Activated CD4-positive, alpha-beta T cell treated with anti-CD3 and anti-CD28 coated beads, Interleukin-2, amount 10 ng/mL, durations not matched to agents 24 days and 14 days (primary cell): ENCODE measurements around the gene ACOT9. TPM values are rescaled to one million over a fixed set of nuclear protein-coding genes. Genes with fewer than 3 reads are reported as not detected.
"Not testable (repeated sequence)": the region's sequence is repeated elsewhere in the genome, so short reads cannot be mapped to it uniquely, and the experiment has no call there.

ENCODE experiments used
- DNase-seq: peaks from one replicate; pipeline ENCODE4 v3.0.0; 2022
- H3K27ac Mint-ChIP-seq: one replicate; pipeline ENCODE4 v1.8.0; 2022; ENCODE audit warnings: mild to moderate bottlenecking, mixed read lengths
- H3K27me3 Mint-ChIP-seq: one replicate; pipeline ENCODE4 v1.8.0; 2022; ENCODE audit warnings: mixed read lengths
- H3K36me3 Mint-ChIP-seq: one replicate; pipeline ENCODE4 v1.8.0; 2022; ENCODE audit warnings: low read depth, mild to moderate bottlenecking, mixed read lengths
- H3K4me1 Mint-ChIP-seq: one replicate; pipeline ENCODE4 v1.8.0; 2021; ENCODE audit warnings: mixed read lengths
- H3K4me3 Mint-ChIP-seq: one replicate; pipeline ENCODE4 v1.8.0; 2022; ENCODE audit warnings: mild to moderate bottlenecking, moderate library complexity, mixed read lengths
- H3K9me3 Mint-ChIP-seq: one replicate; pipeline ENCODE4 v1.8.0; 2021; ENCODE audit warnings: mixed read lengths
- intact Hi-C: fragments of 100-400 bp; cut with micrococcal nuclease; formaldehyde crosslinking; loops from one replicate; pipeline ENCODE4 v1.15.1; 2023
- total RNA-seq: library from RNA; stranded (reverse); gene quantifications from 2 replicates; pipeline ENCODE4 v1.2.3, GENCODE V29; 2022

ACOT9 gene
- total RNA-seq, 1 donor from 2014 or later, result 54.6 TPM

DNA sequence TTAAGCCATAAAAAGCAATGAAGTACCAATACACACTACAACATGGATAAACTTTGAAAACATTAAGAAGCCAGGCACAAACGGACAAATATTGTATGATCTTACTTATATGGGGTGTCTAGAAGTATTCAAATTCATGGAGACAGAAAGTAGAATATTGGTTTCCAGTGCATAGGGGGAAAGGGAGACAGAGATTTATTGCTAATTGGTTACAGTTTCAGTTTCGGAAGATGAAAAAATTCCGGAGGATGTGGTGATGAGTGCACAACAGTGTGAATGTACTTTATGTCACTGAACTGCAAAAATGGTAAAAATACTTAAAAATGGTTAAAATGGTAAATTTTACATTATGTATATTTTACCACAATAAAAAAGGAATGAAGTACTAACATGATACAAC is 80.9 kb downstream of the ACOT9 start:
- no peaks in the 10 kb centered on the region for H3K36me3 Mint-ChIP-seq
- no peaks in the 10 kb centered on the region for H3K9me3 Mint-ChIP-seq
- DNase-seq, result peak; percentile 63
- intact Hi-C loops, result loop anchor here (1.0 to 10.0 kb wide), 3 partner anchors 119 to 1033 kb away; partner anchors contain the start of gene POLA1
- peaks cover 25% of the 10 kb centered on the region for H3K4me1 Mint-ChIP-seq
- peak overlapping the region; percentile 91 for H3K27ac Mint-ChIP-seq
- no peaks in the 10 kb centered on the region for H3K27me3 Mint-ChIP-seq
- H3K4me3 Mint-ChIP-seq, result peak overlapping the region; percentile 26

DNA sequence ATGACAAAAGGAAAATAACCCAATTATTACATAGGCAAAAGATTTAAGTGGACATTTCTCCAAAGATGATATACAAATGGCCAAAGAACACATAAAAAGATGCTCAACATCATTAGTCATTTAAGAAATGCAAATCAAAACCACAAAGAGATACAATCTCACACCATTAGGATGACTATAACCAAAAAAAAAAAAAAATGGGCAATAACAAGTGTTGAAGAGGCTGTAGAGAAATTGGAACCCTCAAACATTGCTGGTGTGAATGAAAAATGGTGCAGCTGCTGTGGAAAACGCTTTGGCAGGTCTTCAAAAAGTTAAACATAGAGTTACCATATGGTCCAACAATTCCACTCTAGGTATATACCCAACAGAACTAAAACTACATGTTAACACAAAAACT is 81.4 kb downstream of the ACOT9 start:
- intact Hi-C loops, result loop anchor here (1.0 to 10.0 kb wide), 3 partner anchors 120 to 1033 kb away; partner anchors contain the start of gene POLA1
- peaks cover 25% of the 10 kb centered on the region for H3K4me1 Mint-ChIP-seq

DNA sequence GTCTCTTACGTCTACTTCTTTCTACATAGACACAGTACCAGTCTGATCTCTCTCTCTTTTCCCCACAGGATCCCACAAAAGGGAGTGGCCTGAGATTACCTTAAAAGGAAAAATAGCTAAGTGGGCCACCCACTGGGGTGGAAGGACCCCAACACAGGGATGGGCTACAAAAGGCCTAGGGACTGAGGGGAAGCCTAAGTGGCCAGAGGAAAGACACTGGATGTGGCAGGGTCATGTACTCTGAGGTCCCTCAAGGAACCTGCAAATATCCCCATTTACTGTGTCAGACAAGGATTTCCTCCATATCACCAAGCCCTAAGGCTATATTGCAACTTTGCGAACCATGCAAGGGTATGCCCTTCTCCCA is 82.3 kb downstream of the ACOT9 start:
- DNase-seq, result no peak
- no peak overlapping the region for H3K4me3 Mint-ChIP-seq
- intact Hi-C loops, result loop anchor here (10.0 kb wide), 1 partner anchor 1034 kb away; the partner anchor contains the start of gene POLA1
- no peak overlapping the region for H3K27ac Mint-ChIP-seq
- H3K36me3 Mint-ChIP-seq, result no peaks in the 10 kb centered on the region
- no peaks in the 10 kb centered on the region for H3K9me3 Mint-ChIP-seq
- H3K4me1 Mint-ChIP-seq, result peaks cover 20% of the 10 kb centered on the region
- H3K27me3 Mint-ChIP-seq, result no peaks in the 10 kb centered on the region

More for the DNA sequence above, 81.4 kb downstream of the ACOT9 start:
- no peaks in the 10 kb centered on the region for H3K27me3 Mint-ChIP-seq
- H3K9me3 Mint-ChIP-seq, result no peaks in the 10 kb centered on the region
- H3K27ac Mint-ChIP-seq, result peak overlapping the region; percentile 29
- no peaks in the 10 kb centered on the region for H3K36me3 Mint-ChIP-seq
- no peak for DNase-seq
- H3K4me3 Mint-ChIP-seq, result no peak overlapping the region

DNA sequence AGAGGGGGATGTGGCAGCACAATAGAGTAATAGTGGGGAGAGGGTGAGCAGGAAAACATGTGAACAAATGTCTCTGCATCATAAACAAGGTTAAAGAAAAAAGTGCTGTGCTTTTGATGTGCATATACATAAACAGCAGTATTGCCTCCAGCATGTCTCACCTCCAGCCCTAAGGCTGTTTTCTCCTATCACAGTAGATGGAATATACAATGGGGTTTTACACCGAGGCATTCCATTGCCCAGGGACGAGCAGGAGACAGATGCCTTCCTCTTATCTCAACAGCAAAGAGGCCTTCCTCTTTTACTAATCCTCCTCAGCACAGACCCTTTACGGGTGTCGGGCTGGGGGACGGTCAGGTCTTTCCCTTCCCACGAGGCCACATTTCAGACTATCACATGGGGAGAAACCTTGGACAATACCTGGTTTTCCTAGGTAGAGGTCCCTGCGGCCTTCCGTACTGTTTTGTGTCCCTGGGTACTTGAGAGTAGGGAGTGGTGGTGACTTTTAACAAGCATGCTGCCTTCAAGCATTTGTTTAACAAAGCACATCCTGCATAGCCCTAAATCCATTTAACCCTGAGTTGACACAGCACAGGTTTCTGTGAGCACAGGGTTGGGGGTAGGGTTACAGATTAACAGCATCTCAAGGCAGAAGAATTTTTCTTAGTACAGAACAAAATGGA is 82.9 kb downstream of the ACOT9 start:
- not testable (repeated sequence) for H3K4me3 Mint-ChIP-seq, H3K27ac Mint-ChIP-seq, H3K36me3 Mint-ChIP-seq, H3K9me3 Mint-ChIP-seq, H3K27me3 Mint-ChIP-seq, DNase-seq
- intact Hi-C loops, result loop anchor here (10.0 kb wide), 1 partner anchor 1035 kb away; the partner anchor contains the start of gene POLA1
- peaks cover 20% of the 10 kb centered on the region for H3K4me1 Mint-ChIP-seq

DNA sequence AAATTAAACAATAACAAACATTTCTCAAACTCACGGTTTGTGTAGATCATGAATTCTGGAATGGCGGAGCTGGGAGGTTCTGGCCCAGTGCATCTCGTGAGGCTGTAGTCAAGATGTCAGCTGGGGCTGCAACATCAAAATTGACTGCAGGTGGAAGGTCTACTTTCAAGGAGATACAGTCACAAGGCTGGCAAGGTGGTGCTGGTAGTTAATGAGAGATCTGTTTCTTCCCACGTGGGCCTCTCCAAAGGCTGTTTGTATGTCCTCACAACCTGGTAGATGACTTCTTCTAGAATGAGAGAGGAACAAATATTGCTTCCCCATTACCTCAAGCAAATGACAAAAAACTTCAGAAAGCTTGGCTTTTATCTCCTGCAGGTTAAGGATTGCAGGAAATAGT is 83.7 kb downstream of the ACOT9 start:
- Mint-ChIP-seq H3K9me3 (no peaks in the 10 kb centered on the region), H3K36me3 (no peaks in the 10 kb centered on the region), H3K27me3 (no peaks in the 10 kb centered on the region), H3K4me3 (no peak overlapping the region), H3K27ac (no peak overlapping the region), H3K4me1 (peaks cover 20% of the 10 kb centered on the region)
- DNase-seq, result no peak
- intact Hi-C loops, result no loop called here

DNA sequence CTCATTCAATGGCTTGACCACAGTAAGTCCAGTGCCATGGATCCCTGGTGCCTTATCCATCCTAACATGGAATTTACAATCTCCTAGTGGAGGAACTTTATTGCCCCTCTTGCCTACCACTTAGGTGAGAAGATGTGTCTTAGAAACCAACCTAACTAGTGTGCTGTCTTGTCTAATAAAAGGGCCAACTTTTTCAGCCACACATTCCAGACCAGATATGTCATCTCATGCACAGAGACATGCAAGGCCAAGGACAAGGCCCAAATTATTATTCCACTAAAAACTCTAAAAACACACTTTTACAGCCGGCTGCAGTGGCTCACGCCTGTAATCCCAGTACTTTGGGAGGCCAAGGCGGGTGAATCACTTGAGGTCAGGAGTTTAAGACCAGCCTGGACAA is 86.4 kb downstream of the ACOT9 start:
- H3K36me3 Mint-ChIP-seq, result no peaks in the 10 kb centered on the region
- H3K4me1 Mint-ChIP-seq, result peaks cover 8% of the 10 kb centered on the region
- intact Hi-C loops, result no loop called here
- H3K27ac Mint-ChIP-seq, result no peak overlapping the region
- no peak for DNase-seq
- H3K27me3 Mint-ChIP-seq, result no peaks in the 10 kb centered on the region
- no peak overlapping the region for H3K4me3 Mint-ChIP-seq
- H3K9me3 Mint-ChIP-seq, result no peaks in the 10 kb centered on the region

DNA sequence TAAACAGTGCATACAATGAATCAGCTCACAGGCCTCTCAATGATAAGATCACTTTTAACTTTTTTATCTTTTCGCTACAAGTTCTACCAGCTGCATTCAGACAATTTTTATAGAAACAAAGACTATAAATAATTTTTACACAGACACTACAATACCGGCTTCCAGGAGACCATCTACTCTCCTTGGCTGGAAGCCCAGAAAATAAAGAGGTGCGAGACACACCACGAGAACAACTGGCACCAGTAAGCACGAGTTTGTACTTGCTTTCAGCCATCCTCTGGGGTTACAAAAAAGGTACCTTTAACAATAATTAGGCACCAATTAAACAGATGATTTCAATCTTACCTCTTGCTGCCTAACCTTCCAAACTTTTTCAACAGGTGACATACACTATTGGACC is 87.0 kb downstream of the ACOT9 start:
- peaks cover 3% of the 10 kb centered on the region for H3K4me1 Mint-ChIP-seq
- no peaks in the 10 kb centered on the region for H3K27me3 Mint-ChIP-seq
- H3K9me3 Mint-ChIP-seq, result no peaks in the 10 kb centered on the region
- no peak overlapping the region for H3K4me3 Mint-ChIP-seq
- H3K36me3 Mint-ChIP-seq, result no peaks in the 10 kb centered on the region
- intact Hi-C loops, result no loop called here
- H3K27ac Mint-ChIP-seq, result no peak overlapping the region
- no peak for DNase-seq

Other genes starting within 250 kb of the ACOT9 start
- gene PRDX4, start 75.8 kb downstream of the ACOT9 start, total RNA-seq, result 76.4 and 80.3 TPM in 2 replicates
- gene SAT1, start 39.9 kb upstream of the ACOT9 start, total RNA-seq, result 58.3 and 59.9 TPM in 2 replicates
- gene APOO, start 164.7 kb upstream of the ACOT9 start, total RNA-seq, result 27.1 and 33.7 TPM in 2 replicates
- not detected in 2 replicates for gene CXorf58, start 164.7 kb upstream of the ACOT9 start, total RNA-seq